HepG2 (cell line): ENCODE data around the gene NDUFAF5. TPM values are rescaled to one million over a fixed set of nuclear protein-coding genes. Genes with fewer than 3 reads are reported as not detected.

Experiments used
- ADNP ChIP-seq: sonication (generic); formaldehyde crosslinking; IDR thresholded peaks from 2 replicates; pipeline ENCODE4 v1.4.0; 2020; ENCODE audit warnings: missing genetic modification reagents
- CEBPZ ChIP-seq: IDR thresholded peaks from 2 replicates; pipeline ENCODE4 v1.6.1; 2012; ENCODE audit warnings: low read length, improper control_type of control experiment
- EEA1 ChIP-seq: sonication (generic); formaldehyde crosslinking; IDR thresholded peaks from 2 replicates; pipeline ENCODE4 v1.5.1; 2020; ENCODE audit warnings: mild to moderate bottlenecking, missing genetic modification reagents, borderline replicate concordance
- FOXA1 ChIP-seq, 2 experiments: fragments of 450-650 bp in 1 of 2; sonication (generic) in 1 of 2; formaldehyde crosslinking in 1 of 2; IDR thresholded peaks; 2 replicates each; pipeline versions ENCODE4 v1.4.0 to v1.6.1; 2016 to 2020; ENCODE audit warnings: missing genetic modification reagents in 1 of 2
- HINFP ChIP-seq: sonication (generic); formaldehyde crosslinking; IDR thresholded peaks from 2 replicates; pipeline ENCODE4 v1.4.0; 2020; ENCODE audit warnings: low read depth, mild to moderate bottlenecking, missing genetic modification reagents
- MED8 ChIP-seq: sonication (generic); formaldehyde crosslinking; IDR thresholded peaks from 2 replicates; pipeline ENCODE4 v1.8.1; 2023; ENCODE audit warnings: mild to moderate bottlenecking, missing genetic modification reagents; ENCODE audit not compliant: insufficient replicate concordance
- POGZ ChIP-seq: sonication (generic); formaldehyde crosslinking; IDR thresholded peaks from 2 replicates; pipeline ENCODE4 v1.4.0; 2020; ENCODE audit warnings: mild to moderate bottlenecking, missing genetic modification reagents
- RXRB ChIP-seq: IDR thresholded peaks from 2 replicates; pipeline ENCODE4 v1.6.1; 2016; ENCODE audit warnings: borderline replicate concordance, missing genetic modification reagents, missing compliant biosample characterization
- ZBTB38 ChIP-seq: sonication (generic); formaldehyde crosslinking; IDR thresholded peaks from 2 replicates; pipeline ENCODE4 v1.5.1; 2020; ENCODE audit warnings: mild to moderate bottlenecking, missing genetic modification reagents
- ZFP36L1 ChIP-seq: sonication (generic); formaldehyde crosslinking; IDR thresholded peaks from 2 replicates; pipeline ENCODE4 v1.8.0; 2022; ENCODE audit warnings: mild to moderate bottlenecking, missing genetic modification reagents, moderate library complexity
- ZNF20 ChIP-seq: sonication (generic); formaldehyde crosslinking; IDR thresholded peaks from 2 replicates; pipeline ENCODE4 v1.4.0; 2020; ENCODE audit warnings: mild to moderate bottlenecking, moderate library complexity, missing genetic modification reagents
- ZNF709 ChIP-seq: sonication (generic); formaldehyde crosslinking; IDR thresholded peaks from 2 replicates; pipeline ENCODE4 v1.5.0; 2020; ENCODE audit warnings: mild to moderate bottlenecking, missing genetic modification reagents
- polyA plus RNA-seq, 8 experiments: library from polyadenylated mRNA; depleted of rRNA in 3 of 8; stranded (reverse) in 7 of 8; unstranded in 1 of 8; fragments of >200 nt; fragmentation: Illumina TruSeq in 4 of 8; extraction: Trizol in 4 of 8; gene quantifications; 2 replicates each; pipeline versions ENCODE4 v1.2.1 to v1.2.3, GENCODE V29; 2011 to 2016; ENCODE audit warnings: low read depth in 4 of 8, missing spikeins in 1 of 8, mixed read lengths in 1 of 8; ENCODE audit not compliant: insufficient read depth in 1 of 8
- total RNA-seq, 5 experiments: library from RNA; depleted of rRNA; stranded (reverse); fragments of >200 nt; fragmentation: Illumina TruSeq; extraction: Trizol; gene quantifications; 2 replicates each; pipeline ENCODE4 v1.2.3, GENCODE V29; 2016; ENCODE audit warnings: low read depth in 1 of 5
- TF ChIP-seq, protein P1 (sequence below): sonication (generic); formaldehyde crosslinking; IDR thresholded peaks from 2 replicates; pipeline ENCODE4 v1.5.0; 2020; ENCODE audit warnings: mild to moderate bottlenecking, missing genetic modification reagents, borderline replicate concordance
- TF ChIP-seq, protein P2 (sequence below): sonication (generic); formaldehyde crosslinking; IDR thresholded peaks from 2 replicates; pipeline ENCODE4 v1.9.0; 2021; ENCODE audit warnings: mild to moderate bottlenecking, missing genetic modification reagents

Gene NDUFAF5
- total and polyA plus RNA-seq, 2 of the 13 experiments (the other 11 are each of a cell fraction or from before 2014, with no cell fraction given) = 23.1 to 66.7 TPM

- TF ChIP-seq, protein P1, sequence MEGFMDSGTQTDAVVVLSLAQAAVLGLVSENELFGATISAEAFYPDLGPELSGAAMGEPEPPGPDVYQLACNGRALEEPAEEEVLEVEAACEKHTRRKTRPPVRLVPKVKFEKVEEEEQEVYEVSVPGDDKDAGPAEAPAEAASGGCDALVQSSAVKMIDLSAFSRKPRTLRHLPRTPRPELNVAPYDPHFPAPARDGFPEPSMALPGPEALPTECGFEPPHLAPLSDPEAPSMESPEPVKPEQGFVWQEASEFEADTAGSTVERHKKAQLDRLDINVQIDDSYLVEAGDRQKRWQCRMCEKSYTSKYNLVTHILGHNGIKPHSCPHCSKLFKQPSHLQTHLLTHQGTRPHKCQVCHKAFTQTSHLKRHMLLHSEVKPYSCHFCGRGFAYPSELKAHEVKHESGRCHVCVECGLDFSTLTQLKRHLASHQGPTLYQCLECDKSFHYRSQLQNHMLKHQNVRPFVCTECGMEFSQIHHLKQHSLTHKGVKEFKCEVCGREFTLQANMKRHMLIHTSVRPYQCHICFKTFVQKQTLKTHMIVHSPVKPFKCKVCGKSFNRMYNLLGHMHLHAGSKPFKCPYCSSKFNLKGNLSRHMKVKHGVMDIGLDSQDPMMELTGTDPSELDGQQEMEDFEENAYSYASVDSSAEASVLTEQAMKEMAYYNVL (CRISPR knock-in tag) = 0 out of 2 replicates have a peak, but pooled peaks have one; percentile 39
- TF ChIP-seq MED8 (CRISPR knock-in tag) = no peak
- TF ChIP-seq ADNP (CRISPR knock-in tag) = no peak
- peak; percentile 82 for TF ChIP-seq ZBTB38 (CRISPR knock-in tag)
- TF ChIP-seq FOXA1 (IDR thresholded peaks at IDR 0.05) = no peak
- peak; percentile 42; the same call in 1 of the 2 replicates for TF ChIP-seq FOXA1 (CRISPR knock-in tag; IDR thresholded peaks at IDR 0.05)
- TF ChIP-seq ZNF20 = no peak
- no peak for TF ChIP-seq ZFP36L1 (CRISPR knock-in tag)
- TF ChIP-seq EEA1 (CRISPR knock-in tag) = no peak; the same call in 1 of the 2 replicates
- no peak for TF ChIP-seq HINFP (CRISPR knock-in tag)
- TF ChIP-seq POGZ (CRISPR knock-in tag) = 0 out of 2 replicates have a peak, but pooled peaks have one; percentile 22
- peak; percentile 66; the same call in 1 of the 2 replicates for TF ChIP-seq RXRB (CRISPR knock-in tag)
- TF ChIP-seq CEBPZ = no peak
- no peak for TF ChIP-seq ZNF709 (CRISPR knock-in tag)
- TF ChIP-seq, protein P2, sequence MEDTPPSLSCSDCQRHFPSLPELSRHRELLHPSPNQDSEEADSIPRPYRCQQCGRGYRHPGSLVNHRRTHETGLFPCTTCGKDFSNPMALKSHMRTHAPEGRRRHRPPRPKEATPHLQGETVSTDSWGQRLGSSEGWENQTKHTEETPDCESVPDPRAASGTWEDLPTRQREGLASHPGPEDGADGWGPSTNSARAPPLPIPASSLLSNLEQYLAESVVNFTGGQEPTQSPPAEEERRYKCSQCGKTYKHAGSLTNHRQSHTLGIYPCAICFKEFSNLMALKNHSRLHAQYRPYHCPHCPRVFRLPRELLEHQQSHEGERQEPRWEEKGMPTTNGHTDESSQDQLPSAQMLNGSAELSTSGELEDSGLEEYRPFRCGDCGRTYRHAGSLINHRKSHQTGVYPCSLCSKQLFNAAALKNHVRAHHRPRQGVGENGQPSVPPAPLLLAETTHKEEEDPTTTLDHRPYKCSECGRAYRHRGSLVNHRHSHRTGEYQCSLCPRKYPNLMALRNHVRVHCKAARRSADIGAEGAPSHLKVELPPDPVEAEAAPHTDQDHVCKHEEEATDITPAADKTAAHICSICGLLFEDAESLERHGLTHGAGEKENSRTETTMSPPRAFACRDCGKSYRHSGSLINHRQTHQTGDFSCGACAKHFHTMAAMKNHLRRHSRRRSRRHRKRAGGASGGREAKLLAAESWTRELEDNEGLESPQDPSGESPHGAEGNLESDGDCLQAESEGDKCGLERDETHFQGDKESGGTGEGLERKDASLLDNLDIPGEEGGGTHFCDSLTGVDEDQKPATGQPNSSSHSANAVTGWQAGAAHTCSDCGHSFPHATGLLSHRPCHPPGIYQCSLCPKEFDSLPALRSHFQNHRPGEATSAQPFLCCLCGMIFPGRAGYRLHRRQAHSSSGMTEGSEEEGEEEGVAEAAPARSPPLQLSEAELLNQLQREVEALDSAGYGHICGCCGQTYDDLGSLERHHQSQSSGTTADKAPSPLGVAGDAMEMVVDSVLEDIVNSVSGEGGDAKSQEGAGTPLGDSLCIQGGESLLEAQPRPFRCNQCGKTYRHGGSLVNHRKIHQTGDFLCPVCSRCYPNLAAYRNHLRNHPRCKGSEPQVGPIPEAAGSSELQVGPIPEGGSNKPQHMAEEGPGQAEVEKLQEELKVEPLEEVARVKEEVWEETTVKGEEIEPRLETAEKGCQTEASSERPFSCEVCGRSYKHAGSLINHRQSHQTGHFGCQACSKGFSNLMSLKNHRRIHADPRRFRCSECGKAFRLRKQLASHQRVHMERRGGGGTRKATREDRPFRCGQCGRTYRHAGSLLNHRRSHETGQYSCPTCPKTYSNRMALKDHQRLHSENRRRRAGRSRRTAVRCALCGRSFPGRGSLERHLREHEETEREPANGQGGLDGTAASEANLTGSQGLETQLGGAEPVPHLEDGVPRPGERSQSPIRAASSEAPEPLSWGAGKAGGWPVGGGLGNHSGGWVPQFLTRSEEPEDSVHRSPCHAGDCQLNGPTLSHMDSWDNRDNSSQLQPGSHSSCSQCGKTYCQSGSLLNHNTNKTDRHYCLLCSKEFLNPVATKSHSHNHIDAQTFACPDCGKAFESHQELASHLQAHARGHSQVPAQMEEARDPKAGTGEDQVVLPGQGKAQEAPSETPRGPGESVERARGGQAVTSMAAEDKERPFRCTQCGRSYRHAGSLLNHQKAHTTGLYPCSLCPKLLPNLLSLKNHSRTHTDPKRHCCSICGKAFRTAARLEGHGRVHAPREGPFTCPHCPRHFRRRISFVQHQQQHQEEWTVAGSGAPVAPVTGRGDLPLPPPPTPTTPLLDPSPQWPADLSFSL (CRISPR knock-in tag) = no peak
These were observed 15.9 kb downstream of the NDUFAF5 start (continued) for GRCh38 chr20:13800728-13801134.
